Thymus (tissue), 14 donors: ENCODE results near the gene NPL. TPM values are rescaled to one million over a fixed set of nuclear protein-coding genes. Genes with fewer than 3 reads are reported as not detected.
A peak's percentile ranks its signal among the peaks of the same experiment; 100 is the strongest.

ENCODE experiments used
- DNase-seq, 9 donors: peaks; one replicate each; pipeline ENCODE4 v3.0.0-alpha.2; 2013; ENCODE audit warnings: low spot score in 9 of 9, low read depth in 6 of 9, missing footprints in 1 of 9
- H3K27ac ChIP-seq, 2 donors: one replicate each; pipeline ENCODE4 v1.5.1; 2013; ENCODE audit warnings: control low read depth in 1 of 2, low read depth in 1 of 2, low read length in 1 of 2, mild to moderate bottlenecking in 1 of 2, moderate library complexity in 1 of 2
- H3K27me3 ChIP-seq, 2 donors: one replicate each; pipeline ENCODE4 v1.5.1; 2013; ENCODE audit warnings: low read length in 1 of 2; ENCODE audit not compliant: control insufficient read depth in 2 of 2, insufficient read depth in 1 of 2
- H3K36me3 ChIP-seq, 2 donors: one replicate each; pipeline ENCODE4 v1.5.1; 2013; ENCODE audit warnings: low read length in 1 of 2, mild to moderate bottlenecking in 1 of 2, moderate library complexity in 1 of 2; ENCODE audit not compliant: control insufficient read depth in 2 of 2, insufficient read depth in 2 of 2
- H3K4me1 ChIP-seq, 2 donors: one replicate each; pipeline ENCODE4 v1.5.1; 2013; ENCODE audit warnings: low read length in 2 of 2; ENCODE audit not compliant: control insufficient read depth in 2 of 2, insufficient read depth in 2 of 2
- H3K4me3 ChIP-seq, 2 donors: one replicate each; pipeline ENCODE4 v1.5.1; 2013; ENCODE audit warnings: low read length in 2 of 2, control low read depth in 1 of 2, mild to moderate bottlenecking in 1 of 2
- H3K9me3 ChIP-seq, 2 donors: one replicate each; pipeline ENCODE4 v1.5.1; 2013; ENCODE audit warnings: low read length in 1 of 2, mild to moderate bottlenecking in 1 of 2; ENCODE audit not compliant: control insufficient read depth in 2 of 2, insufficient read depth in 1 of 2
- WGBS: extraction: QIAGEN DNeasy Blood & Tissue Kit; methylation state at CpG from one replicate; pipeline ENCODE4 v1.1.7; 2013; 5-methylcytosine and 5-hydroxymethylcytosine counted together
- long read RNA-seq, 10 donors: transcript quantifications; one replicate each; lab custom pipeline, GENCODE V29; 2026
- polyA plus RNA-seq: library from polyadenylated mRNA; stranded (reverse); fragments of 200-250 nt; gene quantifications from one replicate; pipeline ENCODE4 v1.2.3, GENCODE V29; 2013
- total RNA-seq: library from RNA; stranded (reverse); fragments of 120-200 nt; gene quantifications from one replicate; pipeline ENCODE4 v1.2.4, GENCODE V29; 2013
- donor health status: healthy.

Gene NPL, protein sequence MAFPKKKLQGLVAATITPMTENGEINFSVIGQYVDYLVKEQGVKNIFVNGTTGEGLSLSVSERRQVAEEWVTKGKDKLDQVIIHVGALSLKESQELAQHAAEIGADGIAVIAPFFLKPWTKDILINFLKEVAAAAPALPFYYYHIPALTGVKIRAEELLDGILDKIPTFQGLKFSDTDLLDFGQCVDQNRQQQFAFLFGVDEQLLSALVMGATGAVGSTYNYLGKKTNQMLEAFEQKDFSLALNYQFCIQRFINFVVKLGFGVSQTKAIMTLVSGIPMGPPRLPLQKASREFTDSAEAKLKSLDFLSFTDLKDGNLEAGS
- 10.9 TPM for total RNA-seq
- 30.7 TPM for polyA plus RNA-seq
- long read RNA-seq, donor 1: 0 reads
- long read RNA-seq, donor 2, partial matches to known transcripts: 0 of 1 reads
- long read RNA-seq, donor 2, other reads (novel, unspliced or antisense): 0 of 1 reads
- long read RNA-seq, donor 3: 0 reads
- long read RNA-seq, donor 4, partial matches to known transcripts: 0 of 1 reads
- long read RNA-seq, donor 4, other reads (novel, unspliced or antisense): 0 of 1 reads
- long read RNA-seq, donor 5: 0 reads
- long read RNA-seq, donor 6, partial matches to known transcripts: 0 of 1 reads
- long read RNA-seq, donor 6, other reads (novel, unspliced or antisense): 0 of 1 reads
- long read RNA-seq, donor 7: 0 reads
- long read RNA-seq, donor 8: 0 reads
- long read RNA-seq, donor 9, partial matches to known transcripts: 0 of 1 reads
- long read RNA-seq, donor 9, other reads (novel, unspliced or antisense): 0 of 1 reads
- long read RNA-seq, donor 10: 0 reads

DNA sequence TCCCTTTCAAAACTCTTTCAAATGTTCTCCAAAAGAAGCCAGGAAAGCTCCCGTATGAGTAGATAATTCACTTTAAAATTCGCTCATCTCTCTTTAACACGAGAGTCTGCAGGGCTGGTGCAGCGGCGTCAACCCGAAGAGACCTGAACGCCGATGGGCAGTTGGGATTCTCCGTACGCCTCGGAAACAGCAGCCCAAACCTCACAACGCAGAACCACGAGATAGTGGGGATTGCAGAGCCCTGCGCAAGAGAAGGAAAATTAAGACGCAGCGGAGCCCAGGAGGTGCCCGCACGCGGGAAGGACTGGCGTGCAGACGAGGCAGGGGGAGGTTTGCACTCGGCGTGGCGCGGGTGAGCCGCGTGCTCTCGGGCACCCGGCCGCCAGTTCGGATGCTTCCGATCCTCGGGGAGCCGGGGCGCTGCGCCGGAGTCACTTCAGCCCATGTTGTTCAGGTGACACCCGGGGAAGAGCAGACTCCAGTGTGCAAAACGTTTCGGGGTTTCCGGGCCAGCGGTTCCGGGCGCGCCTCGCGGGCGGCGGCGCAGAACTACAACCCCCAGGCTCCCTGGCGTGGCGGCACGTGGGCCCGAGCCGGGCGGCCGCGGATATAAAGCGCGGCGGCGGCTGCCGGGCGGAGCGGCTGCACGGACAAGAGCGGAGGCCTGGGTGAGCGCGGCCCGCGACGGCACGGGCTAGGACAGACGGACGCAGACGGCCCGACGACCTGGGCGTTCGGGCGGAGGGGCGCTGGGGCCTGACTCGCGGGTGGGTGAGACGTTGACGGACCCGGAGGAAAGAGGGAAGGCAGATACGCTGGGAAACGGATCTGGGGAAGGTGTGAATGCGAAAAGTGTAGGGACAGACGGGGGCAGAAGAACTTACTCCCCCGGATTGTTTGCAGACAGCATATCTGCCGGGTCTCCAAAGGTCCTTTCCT lies at the start of gene NPL:
NPL (plus strand) TSS at position 636 of the 939 bp plus-strand sequence. CDS start 4,599 bp downstream, outside the sequence.
- WGBS: under 1% methylated on average over 93 of the region's 93 CpGs
- no peaks in the 10 kb centered on the region for H3K9me3 ChIP-seq
- DNase-seq: peak; percentile 60 to 90 (median 72)
- H3K27ac ChIP-seq: peak within 1 kb of the TSS in 1 of 2 donors; percentile 73
- peaks cover 0 to 8% of the 10 kb centered on the region in 2 donors for H3K4me1 ChIP-seq
- no peaks in the 10 kb centered on the region for H3K36me3 ChIP-seq
- H3K4me3 ChIP-seq: peak within 1 kb of the TSS; percentile 63 to 67
- peaks cover 18 to 43% of the 10 kb centered on the region in 2 donors for H3K27me3 ChIP-seq

DNA sequence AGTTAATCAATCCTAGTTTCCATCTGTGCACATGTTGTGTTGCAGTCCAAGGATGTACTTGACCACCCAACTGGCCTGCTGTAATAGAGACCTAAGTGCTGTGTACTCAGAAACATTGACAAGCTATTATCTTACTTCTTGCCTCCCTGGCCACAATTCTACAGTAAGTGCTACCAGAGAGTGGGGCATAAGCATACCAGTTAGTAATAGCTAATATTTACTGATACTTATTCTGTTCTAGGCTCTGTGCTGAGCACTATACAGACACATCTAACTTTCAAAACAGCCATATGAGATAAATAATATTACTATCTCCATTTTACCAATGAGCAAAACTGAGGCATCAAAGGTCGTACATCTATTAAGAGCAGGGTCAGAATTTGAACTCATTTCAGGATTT lies 49.5 kb upstream of the NPL start:
- Histone ChIP-seq H3K27ac (no peak overlapping the region), H3K4me1 (no peaks in the 10 kb centered on the region), H3K4me3 (no peak overlapping the region), H3K9me3 (no peaks in the 10 kb centered on the region), H3K27me3 (no peaks in the 10 kb centered on the region), H3K36me3 (no peaks in the 10 kb centered on the region)
- no peak for DNase-seq
- WGBS: 99% methylated on average over 1 of the region's 1 CpG

DNA sequence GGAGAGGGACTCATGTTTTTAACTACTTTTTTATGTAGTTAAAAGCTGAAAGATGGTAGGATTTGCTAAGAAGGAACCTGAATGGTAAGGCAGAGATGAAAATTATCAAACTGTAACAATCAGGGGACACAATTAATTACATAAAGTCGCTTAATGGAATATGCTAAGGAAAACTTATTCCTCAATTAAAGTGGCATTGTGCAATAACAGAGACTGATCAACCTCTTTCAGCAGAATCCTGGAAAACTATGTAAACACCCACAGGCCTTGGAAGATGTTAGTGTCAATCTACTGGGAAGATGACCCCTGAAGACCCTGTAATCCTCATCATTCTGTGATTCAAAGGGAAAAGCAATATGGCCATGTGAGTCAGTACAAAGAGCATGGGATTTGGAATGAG lies 46.8 kb upstream of the NPL start:
- no peaks in the 10 kb centered on the region for H3K27me3 ChIP-seq
- 94% methylated on average over 1 of the region's 1 CpG for WGBS
- DNase-seq: no peak
- H3K4me1 ChIP-seq: no peaks in the 10 kb centered on the region
- H3K4me3 ChIP-seq: no peak overlapping the region
- no peaks in the 10 kb centered on the region for H3K9me3 ChIP-seq
- H3K27ac ChIP-seq: no peak overlapping the region
- H3K36me3 ChIP-seq: no peaks in the 10 kb centered on the region

DNA sequence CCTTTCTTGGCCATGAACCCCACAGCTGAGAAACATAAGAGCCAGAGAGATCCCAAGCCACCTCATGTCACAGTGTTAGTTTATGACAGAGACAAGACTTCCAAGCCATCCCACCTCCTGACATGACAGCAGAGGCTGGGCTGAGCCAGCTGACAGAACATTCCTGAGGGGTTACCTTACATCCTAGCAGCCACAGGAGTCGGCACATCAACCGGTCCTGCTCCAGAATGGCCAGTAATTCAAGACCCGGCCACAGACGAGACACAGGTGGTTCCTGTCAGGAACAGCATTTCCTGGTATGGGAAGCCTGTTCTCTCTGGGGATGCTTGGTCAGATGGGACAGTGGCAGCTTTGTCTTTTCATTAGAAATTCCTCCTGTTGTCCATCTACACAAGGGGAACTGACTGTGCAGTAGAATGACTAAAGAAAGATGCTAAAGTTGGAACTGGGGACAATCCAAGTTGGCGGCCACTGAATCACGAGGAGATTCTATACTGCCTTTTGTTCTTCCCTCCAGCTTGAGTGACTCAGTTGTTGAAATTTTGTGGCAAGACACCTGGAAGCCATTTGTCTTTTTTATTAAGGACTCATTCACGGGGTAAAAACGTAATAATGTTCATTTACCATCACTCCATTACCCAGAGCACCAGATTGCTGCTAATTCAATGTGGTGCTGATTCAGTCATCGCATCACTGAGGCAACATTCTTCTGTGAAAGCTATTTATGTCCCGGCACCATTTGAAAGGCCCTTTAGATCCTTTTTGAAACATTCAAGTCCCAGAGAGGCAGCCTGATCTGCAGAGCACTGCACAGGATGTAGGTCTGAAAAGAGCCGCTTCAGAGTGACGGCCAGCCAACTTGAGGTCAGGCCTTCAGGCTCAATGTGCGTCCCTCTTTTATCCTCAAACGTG lies 37.2 kb upstream of the NPL start:
- Histone ChIP-seq H3K27ac (no peak overlapping the region), H3K4me3 (no peak overlapping the region), H3K9me3 (no peaks in the 10 kb centered on the region), H3K27me3 (peaks cover 0 to 5% of the 10 kb centered on the region in 2 donors), H3K4me1 (no peaks in the 10 kb centered on the region), H3K36me3 (no peaks in the 10 kb centered on the region)
- no peak for DNase-seq
- 73% methylated on average over 14 of the region's 14 CpGs for WGBS

DNA sequence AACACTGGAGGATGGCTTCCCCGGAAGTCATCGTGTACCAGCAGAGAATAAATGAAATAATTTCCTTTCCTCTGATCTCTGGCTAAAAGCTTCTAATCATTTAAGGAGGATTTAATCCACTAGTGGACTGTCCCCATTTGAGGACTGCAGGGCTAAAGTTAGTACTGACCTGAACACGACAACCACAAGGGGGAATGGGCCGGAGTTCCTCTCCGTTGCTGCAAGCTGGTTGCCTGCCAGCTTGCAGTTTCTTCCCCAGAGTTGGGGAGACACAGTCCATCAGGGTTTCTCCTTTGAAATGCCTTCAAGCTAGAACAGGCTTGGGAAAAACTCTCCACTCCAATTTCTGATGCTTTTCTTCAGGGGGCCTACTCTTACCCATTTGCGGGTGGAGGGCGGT lies 35.5 kb upstream of the NPL start:
- H3K9me3 ChIP-seq: no peaks in the 10 kb centered on the region
- 81% methylated on average over 7 of the region's 7 CpGs for WGBS
- no peak overlapping the region for H3K4me3 ChIP-seq
- DNase-seq: no peak
- H3K27ac ChIP-seq: no peak overlapping the region
- no peaks in the 10 kb centered on the region for H3K36me3 ChIP-seq
- no peaks in the 10 kb centered on the region for H3K4me1 ChIP-seq
- H3K27me3 ChIP-seq: peaks cover 0 to 5% of the 10 kb centered on the region in 2 donors

DNA sequence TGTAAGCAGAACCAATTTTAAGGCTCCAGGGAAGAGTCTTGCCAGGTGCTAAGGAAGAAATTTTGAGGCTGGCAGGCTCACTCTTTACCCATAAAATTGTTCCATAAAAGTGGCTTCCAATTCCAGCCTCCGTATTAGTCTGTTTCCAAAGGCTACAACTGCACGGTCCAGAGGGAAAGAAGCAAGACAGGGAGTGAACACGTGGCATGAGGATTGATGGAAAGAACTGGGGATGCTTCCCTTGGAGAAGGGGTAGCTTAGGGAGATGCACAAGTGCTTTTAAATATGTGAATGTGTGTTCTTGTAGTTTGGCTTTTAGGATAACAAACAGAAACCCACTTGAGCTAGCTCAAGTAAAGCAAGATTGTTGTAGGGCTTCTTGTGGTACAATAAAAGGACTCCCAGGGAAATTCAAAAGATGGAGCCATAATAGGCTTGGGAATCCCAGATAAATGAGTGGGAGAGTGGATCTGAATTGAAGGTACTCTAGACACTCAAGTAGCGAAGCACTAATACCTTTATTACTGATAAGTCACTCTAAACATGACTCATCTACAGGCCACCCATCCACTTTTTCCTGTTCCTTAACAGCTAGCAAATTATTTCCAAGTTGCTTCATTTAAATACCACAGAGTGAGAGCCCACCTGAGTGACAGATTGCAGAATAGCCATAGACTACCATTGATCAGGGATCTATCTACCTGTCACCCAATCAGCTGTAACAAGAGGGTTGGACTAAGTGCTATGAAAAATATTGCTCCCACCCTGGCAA lies 34.8 kb upstream of the NPL start:
- Histone ChIP-seq H3K9me3 (no peaks in the 10 kb centered on the region), H3K4me1 (no peaks in the 10 kb centered on the region), H3K27me3 (peaks cover 0 to 5% of the 10 kb centered on the region in 2 donors), H3K36me3 (no peaks in the 10 kb centered on the region), H3K4me3 (no peak overlapping the region), H3K27ac (no peak overlapping the region)
- DNase-seq: no peak
- WGBS: 85% methylated on average over 4 of the region's 4 CpGs

DNA sequence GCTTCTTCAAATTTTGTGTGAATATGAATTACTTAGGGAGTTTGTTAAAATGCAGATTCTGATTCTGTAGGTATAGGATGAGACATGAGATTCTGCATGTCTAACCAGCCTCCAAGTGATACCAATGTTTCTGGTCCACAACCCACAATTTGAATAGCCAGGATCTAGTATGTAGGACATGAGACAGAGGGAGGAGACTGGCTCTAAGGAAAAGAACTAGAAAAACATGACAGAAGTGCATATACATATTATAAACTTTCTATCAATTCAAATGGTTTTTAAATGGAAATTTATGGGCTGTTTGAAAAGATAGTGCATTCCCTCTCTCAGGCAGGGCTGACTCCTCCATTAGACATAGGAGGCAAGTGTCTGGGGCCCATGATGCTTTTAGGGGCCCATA lies 33.9 kb upstream of the NPL start:
- Histone ChIP-seq H3K27ac (no peak overlapping the region), H3K4me3 (no peak overlapping the region), H3K4me1 (no peaks in the 10 kb centered on the region), H3K9me3 (no peaks in the 10 kb centered on the region), H3K36me3 (no peaks in the 10 kb centered on the region), H3K27me3 (peaks cover 0 to 5% of the 10 kb centered on the region in 2 donors)
- DNase-seq: no peak

DNA sequence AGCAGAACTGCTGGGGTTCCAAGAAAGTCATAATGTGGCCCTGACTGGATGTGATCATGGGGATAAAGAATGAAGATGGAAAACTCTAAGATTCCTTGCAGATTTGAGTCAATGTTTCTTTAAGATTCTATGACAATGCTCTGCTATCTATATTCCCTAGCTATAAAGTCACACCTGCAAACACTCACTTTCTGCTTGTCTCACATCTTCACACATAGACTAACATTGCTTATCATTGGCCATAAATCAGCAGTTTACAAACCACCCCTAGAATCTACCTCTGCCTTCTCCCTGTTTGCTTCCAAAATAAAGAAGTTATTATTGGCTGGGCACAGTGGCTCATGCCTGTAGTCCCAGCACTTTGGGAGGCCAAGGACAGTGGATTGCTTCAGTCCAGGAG lies 33.1 kb upstream of the NPL start:
- Histone ChIP-seq H3K27ac (no peak overlapping the region), H3K9me3 (no peaks in the 10 kb centered on the region), H3K27me3 (peaks cover 0 to 5% of the 10 kb centered on the region in 2 donors), H3K4me3 (no peak overlapping the region), H3K36me3 (no peaks in the 10 kb centered on the region), H3K4me1 (no peaks in the 10 kb centered on the region)
- no peak for DNase-seq
